Stimulated activated CD8-positive, alpha-beta memory T cell treated with anti-CD3 and anti-CD28 coated beads, Interleukin-4, amount 100 ng/mL, for 24 hours (primary cell): Measurements from ENCODE around the gene BRF1.

Experiments
- DNase-seq: peaks from one replicate; pipeline ENCODE4 v3.0.0-alpha.2; 2020; ENCODE audit warnings: low read depth

Gene BRF1

GRCh38 chr14:105267820-105268548 lies 32.8 kb downstream of the BRF1 start:
- DNase-seq: no peak

GRCh38 chr14:105261781-105262180 lies 39.0 kb downstream of the BRF1 start:
- DNase-seq: no peak

GRCh38 chr14:105260959-105261358 lies 39.8 kb downstream of the BRF1 start:
- no peak for DNase-seq

- DNase-seq: no peak
These were observed 42.0 kb downstream of the BRF1 start for GRCh38 chr14:105258846-105259245.

- DNase-seq: no peak
These were observed 43.3 kb downstream of the BRF1 start for GRCh38 chr14:105257464-105257863.

- no peak for DNase-seq
These were observed 44.4 kb downstream of the BRF1 start for GRCh38 chr14:105256292-105256960.

- no peak for DNase-seq
These were observed 45.7 kb downstream of the BRF1 start for GRCh38 chr14:105255021-105255507.

GRCh38 chr14:105253329-105253682 lies 47.5 kb downstream of the BRF1 start:
- no peak for DNase-seq

GRCh38 chr14:105252552-105253328 lies 48.1 kb downstream of the BRF1 start:
- no peak for DNase-seq

- DNase-seq: no peak
These were observed 48.9 kb downstream of the BRF1 start for GRCh38 chr14:105251920-105252319.

GRCh38 chr14:105250986-105251385 lies 49.8 kb downstream of the BRF1 start:
- no peak for DNase-seq

- no peak for DNase-seq
These were observed 50.8 kb downstream of the BRF1 start for GRCh38 chr14:105250008-105250366.

- no peak for DNase-seq
These were observed 51.4 kb downstream of the BRF1 start for GRCh38 chr14:105249182-105250007.

GRCh38 chr14:105248368-105249181 lies 52.2 kb downstream of the BRF1 start, which contains the start of gene BTBD6:
TSS of gene BTBD6 (plus strand) at chr14:105248533. CDS start at chr14:105248712, 179 bp downstream.
- peak; percentile 84 for DNase-seq

GRCh38 chr14:105247715-105248367 lies 53.0 kb downstream of the BRF1 start:
- DNase-seq: no peak

GRCh38 chr14:105247026-105247425 lies 53.8 kb downstream of the BRF1 start:
- DNase-seq: no peak

GRCh38 chr14:105244334-105244733 lies 56.5 kb downstream of the BRF1 start:
- no peak for DNase-seq

- no peak for DNase-seq
These were observed 59.2 kb downstream of the BRF1 start for GRCh38 chr14:105241641-105242040.

- DNase-seq: no peak
These were observed 59.8 kb downstream of the BRF1 start for GRCh38 chr14:105240811-105241576.
